ENCODE results near the gene NUDT13. TPM values are rescaled to one million over a fixed set of nuclear protein-coding genes. Genes with fewer than 3 reads are reported as not detected.

The NUDT13 gene
- total RNA-seq, 2 donors from 2014 or later: 0.60 to 1.3 TPM

GRCh38 chr10:73156054-73156453, 45.8 kb downstream of the NUDT13 start:
- Mint-ChIP-seq H3K27ac (no peak overlapping the region), H3K4me3 (no peak overlapping the region), H3K9me3 (no peaks in the 10 kb centered on the region), H3K4me1 (ENCODE audit: low read depth) (peaks cover 18% of the 10 kb centered on the region), H3K36me3 (ENCODE audit: insufficient read depth in 2 of 2) (peaks cover 2 to 32% of the 10 kb centered on the region in 2 donors), H3K27me3 (ENCODE audit: low read depth) (no peaks in the 10 kb centered on the region)
- no peak for DNase-seq
- ATAC-seq (replicated peaks in 1 of 2): no peak

- DNase-seq (peak; percentile 41 to 54), ATAC-seq (replicated peaks in 1 of 2) (peak in 1 of 2 donors; percentile 38)
- Mint-ChIP-seq H3K4me3 (no peak overlapping the region), H3K27me3 (ENCODE audit: low read depth) (no peaks in the 10 kb centered on the region), H3K27ac (peak overlapping the region; percentile 82), H3K36me3 (ENCODE audit: insufficient read depth in 2 of 2) (peaks cover 5 to 33% of the 10 kb centered on the region in 2 donors), H3K4me1 (ENCODE audit: low read depth) (peaks cover 44% of the 10 kb centered on the region), H3K9me3 (no peaks in the 10 kb centered on the region)
These were observed 48.9 kb downstream of the NUDT13 start for GRCh38 chr10:73159038-73159648.

DNA sequence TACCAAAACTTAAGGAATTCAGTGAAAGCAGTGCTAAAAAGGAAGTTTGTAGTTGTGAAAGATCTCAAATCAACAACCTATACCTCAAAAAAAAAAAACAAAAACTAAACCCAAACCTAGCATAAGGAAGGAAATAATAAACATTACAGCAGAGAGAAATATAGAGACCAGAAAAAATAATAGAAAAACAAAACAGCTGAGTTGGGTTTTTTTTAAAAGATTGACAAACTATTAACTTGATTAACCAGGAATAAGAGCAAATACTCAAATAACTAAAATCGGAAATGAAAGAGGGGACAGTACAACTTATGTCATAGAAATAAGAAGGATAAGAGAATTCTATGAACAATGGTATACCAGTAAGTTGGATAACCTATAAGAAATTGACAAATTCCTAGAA, 50.8 kb downstream of the NUDT13 start:
- Mint-ChIP-seq H3K36me3 (ENCODE audit: insufficient read depth in 2 of 2) (peaks cover 7 to 33% of the 10 kb centered on the region in 2 donors), H3K9me3 (peaks cover 0 to 2% of the 10 kb centered on the region in 2 donors)

GRCh38 chr10:73161662-73162061, 51.4 kb downstream of the NUDT13 start:
- H3K4me3 Mint-ChIP-seq: peak overlapping the region in 1 of 2 donors; percentile 33
- peaks cover 0 to 2% of the 10 kb centered on the region in 2 donors for H3K9me3 Mint-ChIP-seq
- DNase-seq: no peak
- peaks cover 56% of the 10 kb centered on the region for H3K4me1 Mint-ChIP-seq (ENCODE audit: low read depth)
- H3K36me3 Mint-ChIP-seq (ENCODE audit: insufficient read depth in 2 of 2): peaks cover 7 to 31% of the 10 kb centered on the region in 2 donors
- no peaks in the 10 kb centered on the region for H3K27me3 Mint-ChIP-seq (ENCODE audit: low read depth)
- no peak for ATAC-seq (replicated peaks in 1 of 2)
- peak overlapping the region; percentile 80 for H3K27ac Mint-ChIP-seq

More for the DNA sequence above, 50.8 kb downstream of the NUDT13 start:
- Mint-ChIP-seq H3K27ac (peak overlapping the region; percentile 80), H3K27me3 (ENCODE audit: low read depth) (no peaks in the 10 kb centered on the region), H3K4me3 (peak overlapping the region in 1 of 2 donors; percentile 33), H3K4me1 (ENCODE audit: low read depth) (peaks cover 51% of the 10 kb centered on the region)
- DNase-seq (no peak), ATAC-seq (replicated peaks in 1 of 2) (no peak)

GRCh38 chr10:73163096-73163495, 52.8 kb downstream of the NUDT13 start:
- Mint-ChIP-seq H3K4me3 (peak overlapping the region in 1 of 2 donors; percentile 18), H3K4me1 (ENCODE audit: low read depth) (peaks cover 67% of the 10 kb centered on the region), H3K36me3 (ENCODE audit: insufficient read depth in 2 of 2) (peaks cover 11 to 37% of the 10 kb centered on the region in 2 donors), H3K9me3 (peaks cover 0 to 2% of the 10 kb centered on the region in 2 donors), H3K27me3 (ENCODE audit: low read depth) (no peaks in the 10 kb centered on the region), H3K27ac (peak overlapping the region; percentile 10)
- ATAC-seq (replicated peaks in 1 of 2): no peak
- no peak for DNase-seq

GRCh38 chr10:73166972-73167371, 56.7 kb downstream of the NUDT13 start:
- H3K36me3 Mint-ChIP-seq (ENCODE audit: insufficient read depth in 2 of 2): peaks cover 10 to 22% of the 10 kb centered on the region in 2 donors
- no peak for DNase-seq
- H3K4me3 Mint-ChIP-seq: peak overlapping the region; percentile 98 to 99
- peaks cover 52% of the 10 kb centered on the region for H3K4me1 Mint-ChIP-seq (ENCODE audit: low read depth)
- peak overlapping the region; percentile 100 for H3K27ac Mint-ChIP-seq
- H3K9me3 Mint-ChIP-seq: peaks cover 0 to 2% of the 10 kb centered on the region in 2 donors
- H3K27me3 Mint-ChIP-seq (ENCODE audit: low read depth): no peaks in the 10 kb centered on the region
- ATAC-seq (replicated peaks in 1 of 2): no peak

DNA sequence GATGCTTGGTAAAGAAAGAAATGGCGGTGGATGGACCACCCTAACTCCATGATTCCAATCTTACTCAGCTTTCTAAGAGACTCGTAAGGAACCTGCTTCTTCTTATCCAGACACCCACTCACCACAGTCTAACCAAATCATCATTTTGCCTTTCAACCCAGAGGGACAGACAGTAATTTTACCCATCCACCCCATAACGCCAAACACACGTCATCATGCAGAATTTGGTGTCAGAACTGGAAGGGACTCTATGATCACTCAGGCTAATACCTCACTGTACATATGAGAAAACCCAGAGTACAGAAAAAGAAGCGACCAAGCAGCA, 57.2 kb downstream of the NUDT13 start:
- Mint-ChIP-seq H3K9me3 (peaks cover 0 to 2% of the 10 kb centered on the region in 2 donors), H3K27me3 (ENCODE audit: low read depth) (no peaks in the 10 kb centered on the region), H3K4me1 (ENCODE audit: low read depth) (peaks cover 47% of the 10 kb centered on the region), H3K4me3 (peak overlapping the region; percentile 98 to 99), H3K36me3 (ENCODE audit: insufficient read depth in 2 of 2) (peaks cover 8 to 20% of the 10 kb centered on the region in 2 donors), H3K27ac (peak overlapping the region; percentile 100)
- DNase-seq (peak; percentile 3 to 29), ATAC-seq (replicated peaks in 1 of 2) (no peak)

GRCh38 chr10:73167783-73168464, 57.7 kb downstream of the NUDT13 start, which contains the start of the genes ECD and FAM149B1:
TSS of gene ECD (minus strand) at chr10:73168008. CDS start at chr10:73163937, 4,071 bp downstream.
TSS of gene FAM149B1 (plus strand) at chr10:73168119. CDS start at chr10:73168340, 221 bp downstream.
- Mint-ChIP-seq H3K27ac (peak within 1 kb of the TSS; percentile 100), H3K4me3 (peak within 1 kb of the TSS; percentile 98 to 99), H3K4me1 (ENCODE audit: low read depth) (peaks cover 42% of the 10 kb centered on the region), H3K36me3 (ENCODE audit: insufficient read depth in 2 of 2) (peaks cover 8 to 20% of the 10 kb centered on the region in 2 donors), H3K27me3 (ENCODE audit: low read depth) (no peaks in the 10 kb centered on the region), H3K9me3 (peaks cover 0 to 2% of the 10 kb centered on the region in 2 donors)
- ATAC-seq (replicated peaks in 1 of 2) (peak; percentile 98), DNase-seq (peak; percentile 94 to 95)

DNA sequence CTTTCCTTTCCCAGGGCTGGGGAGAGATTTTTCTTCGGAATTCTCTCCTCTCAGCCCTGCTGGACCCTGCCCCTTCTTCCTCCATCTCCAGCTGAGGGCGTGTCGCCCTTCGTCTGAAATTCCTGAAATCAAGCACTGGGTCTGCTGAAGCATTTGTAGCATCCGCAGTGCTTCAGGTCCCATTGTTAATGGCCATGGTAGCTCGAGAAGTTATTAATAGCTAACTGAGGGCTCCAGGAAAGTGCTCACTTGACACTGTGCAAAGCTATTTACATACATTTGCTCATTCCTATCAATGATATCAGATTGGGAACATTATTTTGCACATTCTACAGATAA, 58.2 kb downstream of the NUDT13 start:
- Mint-ChIP-seq H3K36me3 (ENCODE audit: insufficient read depth in 2 of 2) (peaks cover 8 to 20% of the 10 kb centered on the region in 2 donors), H3K27ac (peak overlapping the region; percentile 95), H3K27me3 (ENCODE audit: low read depth) (no peaks in the 10 kb centered on the region), H3K4me1 (ENCODE audit: low read depth) (peaks cover 39% of the 10 kb centered on the region), H3K9me3 (peaks cover 0 to 2% of the 10 kb centered on the region in 2 donors), H3K4me3 (peak overlapping the region; percentile 91 to 99)
- no peak for ATAC-seq (replicated peaks in 1 of 2)
- DNase-seq: no peak

DNA sequence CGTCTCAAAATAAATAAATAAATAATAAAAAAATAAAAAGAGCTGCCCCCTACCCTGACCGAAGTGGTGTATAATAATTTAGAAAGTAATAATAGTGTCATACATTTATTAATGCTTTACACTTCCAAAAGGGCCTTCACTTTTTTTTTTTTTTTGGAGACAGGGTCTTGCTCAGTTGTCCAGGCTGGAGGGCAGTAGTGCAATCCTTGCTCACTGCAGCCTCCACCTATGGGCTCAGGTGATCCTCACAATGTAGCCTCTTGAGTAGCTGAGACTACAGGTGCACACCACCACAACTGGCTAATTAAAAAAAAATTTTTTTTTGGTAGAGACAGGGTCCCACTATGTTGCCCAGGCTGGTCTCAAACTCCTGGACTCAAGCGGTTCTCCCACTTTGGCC, 59.1 kb downstream of the NUDT13 start:
- H3K27me3 Mint-ChIP-seq (ENCODE audit: low read depth): no peaks in the 10 kb centered on the region
- peaks cover 0 to 2% of the 10 kb centered on the region in 2 donors for H3K9me3 Mint-ChIP-seq
- peak overlapping the region in 1 of 2 donors; percentile 51 for H3K4me3 Mint-ChIP-seq
- no peak for DNase-seq
- no peak for ATAC-seq (replicated peaks in 1 of 2)
- peaks cover 8 to 15% of the 10 kb centered on the region in 2 donors for H3K36me3 Mint-ChIP-seq (ENCODE audit: insufficient read depth in 2 of 2)
- H3K27ac Mint-ChIP-seq: no peak overlapping the region
- peaks cover 34% of the 10 kb centered on the region for H3K4me1 Mint-ChIP-seq (ENCODE audit: low read depth)

DNA sequence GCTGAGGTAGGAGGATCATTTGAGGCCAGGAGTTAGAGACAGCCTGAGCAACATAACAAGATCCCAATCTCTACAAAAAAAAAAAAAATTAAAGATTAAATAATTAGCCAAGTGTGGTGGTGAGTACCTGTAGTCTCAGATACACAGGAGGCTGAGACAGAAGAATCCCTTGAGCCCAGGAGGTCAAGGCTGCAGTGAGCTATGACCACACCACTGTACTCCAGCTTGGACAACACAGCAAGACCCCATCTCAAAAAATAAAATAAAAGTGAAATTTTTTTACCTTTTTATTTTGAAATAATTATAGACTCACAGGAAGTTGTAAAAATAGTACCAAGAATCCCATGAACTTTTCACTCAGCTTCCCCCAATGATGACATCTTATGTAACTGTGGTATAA, 62.6 kb downstream of the NUDT13 start:
- ATAC-seq (replicated peaks in 1 of 2) (no peak), DNase-seq (no peak)
- H3K36me3 Mint-ChIP-seq (ENCODE audit: insufficient read depth in 2 of 2): peaks cover 0 to 3% of the 10 kb centered on the region in 2 donors
- H3K27me3 Mint-ChIP-seq (ENCODE audit: low read depth): no peaks in the 10 kb centered on the region
- peaks cover 7% of the 10 kb centered on the region for H3K4me1 Mint-ChIP-seq (ENCODE audit: low read depth)
- H3K9me3 Mint-ChIP-seq: no peaks in the 10 kb centered on the region
- no peak overlapping the region for H3K27ac Mint-ChIP-seq
- no peak overlapping the region for H3K4me3 Mint-ChIP-seq

DNA sequence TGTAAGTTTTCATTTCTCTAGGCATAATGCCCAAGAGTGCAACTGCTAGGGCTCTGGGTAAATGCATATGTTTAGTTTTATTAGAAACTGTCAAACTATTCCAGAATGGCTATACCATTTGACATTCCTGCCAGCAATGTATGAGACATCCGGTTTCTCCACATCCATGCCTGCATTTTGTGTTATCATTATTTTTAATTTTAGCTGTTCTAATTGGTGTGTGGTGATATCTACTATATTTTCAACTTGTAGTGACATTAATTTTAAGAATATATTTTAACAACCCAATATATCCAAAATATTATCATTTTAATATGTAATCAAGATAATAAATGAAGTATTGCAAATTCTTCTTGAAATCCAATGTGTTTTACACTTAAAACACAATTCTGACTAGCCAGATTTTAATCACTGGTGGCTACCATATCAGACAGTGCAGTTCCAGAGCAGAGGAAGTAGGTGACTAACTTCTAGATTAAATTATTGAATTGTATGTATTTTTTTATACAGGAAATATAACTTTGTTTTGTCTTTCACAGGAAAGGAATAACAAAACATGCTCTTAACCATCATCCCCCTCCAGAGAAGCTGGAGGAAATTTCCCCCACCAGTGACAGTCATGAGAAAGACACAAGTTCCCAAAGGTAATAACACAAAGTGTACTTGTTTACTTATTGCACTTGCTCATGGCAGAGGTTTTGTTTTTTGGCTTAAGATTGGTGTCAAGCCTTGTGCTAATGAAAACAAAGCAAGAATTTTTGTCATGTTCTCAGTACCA, 64.1 kb downstream of the NUDT13 start:
- Mint-ChIP-seq H3K27ac (no peak overlapping the region), H3K9me3 (no peaks in the 10 kb centered on the region), H3K4me1 (ENCODE audit: low read depth) (no peaks in the 10 kb centered on the region), H3K27me3 (ENCODE audit: low read depth) (no peaks in the 10 kb centered on the region), H3K4me3 (no peak overlapping the region), H3K36me3 (ENCODE audit: insufficient read depth in 2 of 2) (peaks cover 0 to 2% of the 10 kb centered on the region in 2 donors)
- DNase-seq (no peak), ATAC-seq (replicated peaks in 1 of 2) (no peak)
